H9 (cell line): ENCODE measurements around the gene LYRM7. TPM values are rescaled to one million over a fixed set of nuclear protein-coding genes. Genes with fewer than 3 reads are reported as not detected.

ENCODE experiments used
- DNase-seq: peaks from one replicate; pipeline ENCODE4 v3.0.0-alpha.2; 2017
- H2AFZ ChIP-seq: one replicate; pipeline ENCODE4 v1.6.1; 2013; ENCODE audit warnings: mild to moderate bottlenecking, low read length, control low read depth, moderate library complexity
- H2AK5ac ChIP-seq: 2 replicates; pipeline ENCODE4 v1.6.1; 2013; ENCODE audit warnings: low read length, control low read depth, mixed read lengths; ENCODE audit not compliant: insufficient read length
- H2BK120ac ChIP-seq: one replicate; pipeline ENCODE4 v1.6.1; 2013; ENCODE audit warnings: low read depth, mild to moderate bottlenecking, low read length, control low read depth, inconsistent platforms; ENCODE audit not compliant: poor library complexity, severe bottlenecking
- H2BK12ac ChIP-seq: 2 replicates; pipeline ENCODE4 v1.6.1; 2013; ENCODE audit warnings: low read length, control low read depth, mixed read lengths, low read depth; ENCODE audit not compliant: insufficient read length
- H2BK15ac ChIP-seq: 2 replicates; pipeline ENCODE4 v1.6.1; 2013; ENCODE audit warnings: low read depth, low read length, control low read depth
- H2BK20ac ChIP-seq: one replicate; pipeline ENCODE4 v1.6.1; 2013; ENCODE audit warnings: low read depth, mild to moderate bottlenecking, low read length, control low read depth, inconsistent platforms; ENCODE audit not compliant: poor library complexity, severe bottlenecking
- H2BK5ac ChIP-seq: 2 replicates; pipeline ENCODE4 v1.6.1; 2013; ENCODE audit warnings: low read length, control low read depth, mixed read lengths; ENCODE audit not compliant: insufficient read length
- H3K14ac ChIP-seq: 2 replicates; pipeline ENCODE4 v1.6.1; 2013; ENCODE audit warnings: low read length, control low read depth; ENCODE audit not compliant: insufficient read depth
- H3K18ac ChIP-seq: 2 replicates; pipeline ENCODE4 v1.6.1; 2013; ENCODE audit warnings: low read depth, mild to moderate bottlenecking, mixed read lengths, low read length, control low read depth; ENCODE audit not compliant: insufficient read length
- H3K23ac ChIP-seq: 2 replicates; pipeline ENCODE4 v1.6.1; 2013; ENCODE audit warnings: low read length, control low read depth, mixed read lengths, low read depth; ENCODE audit not compliant: insufficient read length
- H3K23me2 ChIP-seq: 2 replicates; pipeline ENCODE4 v1.6.1; 2013; ENCODE audit warnings: low read depth, mild to moderate bottlenecking, mixed read lengths, low read length, control low read depth; ENCODE audit not compliant: insufficient read length, poor library complexity, severe bottlenecking
- H3K27ac ChIP-seq: 2 replicates; pipeline ENCODE4 v1.5.1; 2013; ENCODE audit warnings: low read length, control low read depth, mixed read lengths, low read depth; ENCODE audit not compliant: insufficient read length
- H3K27me3 ChIP-seq: 2 replicates; pipeline ENCODE4 v1.6.1; 2013; ENCODE audit warnings: low read length, control low read depth, inconsistent platforms; ENCODE audit not compliant: insufficient read depth
- H3K4ac ChIP-seq: 2 replicates; pipeline ENCODE4 v1.6.1; 2013; ENCODE audit warnings: low read depth, mild to moderate bottlenecking, control low read depth, inconsistent platforms, low read length, moderate library complexity
- H3K4me1 ChIP-seq: 2 replicates; pipeline ENCODE4 v1.6.1; 2013; ENCODE audit warnings: low read length, control low read depth, inconsistent platforms; ENCODE audit not compliant: insufficient read depth
- H3K4me2 ChIP-seq: 2 replicates; pipeline ENCODE4 v1.6.1; 2013; ENCODE audit warnings: low read length, control low read depth, mixed read lengths; ENCODE audit not compliant: insufficient read length, insufficient read depth
- H3K56ac ChIP-seq: 2 replicates; pipeline ENCODE4 v1.6.1; 2013; ENCODE audit warnings: low read depth, mild to moderate bottlenecking, mixed read lengths, low read length, control low read depth; ENCODE audit not compliant: insufficient read length
- H3K79me1 ChIP-seq: 2 replicates; pipeline ENCODE4 v1.6.1; 2013; ENCODE audit warnings: low read depth, mild to moderate bottlenecking, moderate library complexity, low read length, control low read depth, inconsistent platforms; ENCODE audit not compliant: insufficient read depth, poor library complexity, severe bottlenecking
- H3K79me2 ChIP-seq: 2 replicates; pipeline ENCODE4 v1.6.1; 2013; ENCODE audit warnings: low read length, control low read depth, inconsistent platforms; ENCODE audit not compliant: insufficient read depth
- H3K9ac ChIP-seq: 2 replicates; pipeline ENCODE4 v1.6.1; 2013; ENCODE audit warnings: low read length, control low read depth, mixed read lengths; ENCODE audit not compliant: insufficient read length; ENCODE audit errors: extremely low read depth
- H3K9me3 ChIP-seq: one replicate; pipeline ENCODE4 v1.6.1; 2013; ENCODE audit warnings: low read depth, low read length, inconsistent platforms; ENCODE audit not compliant: control insufficient read depth
- H3T11ph ChIP-seq: one replicate; pipeline ENCODE4 v1.6.1; 2013; ENCODE audit warnings: mild to moderate bottlenecking, low read length, control low read depth, inconsistent platforms
- H4K20me1 ChIP-seq: one replicate; pipeline ENCODE4 v1.6.1; 2013; ENCODE audit not compliant: control insufficient read depth, insufficient read length, insufficient read depth
- H4K5ac ChIP-seq: 2 replicates; pipeline ENCODE4 v1.6.1; 2013; ENCODE audit warnings: low read depth, mild to moderate bottlenecking, mixed read lengths, low read length, control low read depth; ENCODE audit not compliant: insufficient read length
- H4K8ac ChIP-seq: replicated peaks from 2 replicates; pipeline ENCODE4 v1.6.1; 2013; ENCODE audit warnings: low read length, control low read depth, mixed read lengths, low read depth; ENCODE audit not compliant: insufficient read length
- H4K91ac ChIP-seq: 2 replicates; pipeline ENCODE4 v1.6.1; 2013; ENCODE audit warnings: low read depth, mild to moderate bottlenecking, moderate library complexity, mixed read lengths, low read length, control low read depth; ENCODE audit not compliant: insufficient read length
- H3K27ac Mint-ChIP-seq, 3 experiments: 2 replicates in 2 of 3; 3 replicates in 1 of 3; pipeline ENCODE4 v1.8.0; 2020 to 2021; ENCODE audit warnings: mixed read lengths in 3 of 3, mild to moderate bottlenecking in 1 of 3, moderate library complexity in 1 of 3
- H3K27me3 Mint-ChIP-seq: 2 replicates; pipeline ENCODE4 v1.8.0; 2021; ENCODE audit warnings: low read depth, mild to moderate bottlenecking, moderate library complexity, mixed read lengths
- H3K36me3 Mint-ChIP-seq, 3 experiments: 2 replicates in 2 of 3; 3 replicates in 1 of 3; pipeline ENCODE4 v1.8.0; 2020 to 2021; ENCODE audit warnings: low read depth in 3 of 3, mixed read lengths in 3 of 3; ENCODE audit not compliant: insufficient read depth in 1 of 3
- H3K4me1 Mint-ChIP-seq, 2 experiments: 2 replicates each; pipeline ENCODE4 v1.8.0; 2020; ENCODE audit warnings: mixed read lengths in 2 of 2
- H3K4me3 Mint-ChIP-seq, 2 experiments: 2 replicates in 1 of 2; 3 replicates in 1 of 2; pipeline ENCODE4 v1.8.0; 2020 to 2021; ENCODE audit warnings: mild to moderate bottlenecking in 2 of 2, mixed read lengths in 2 of 2, moderate library complexity in 1 of 2
- H3K9me3 Mint-ChIP-seq, 2 experiments: 2 replicates in 1 of 2; 3 replicates in 1 of 2; pipeline ENCODE4 v1.8.0; 2020; ENCODE audit warnings: mild to moderate bottlenecking in 2 of 2, mixed read lengths in 2 of 2, moderate library complexity in 1 of 2
- CTCF ChIP-seq: fragments of 200-600 bp; sonication (generic); conservative IDR thresholded peaks from 3 replicates; pipeline ENCODE4 v1.8.0; 2021; ENCODE audit warnings: antibody characterized with exemption, mild to moderate bottlenecking
- WGBS: extraction: QIAGEN DNeasy Blood & Tissue Kit; methylation state at CpG from one replicate; pipeline ENCODE4 v1.1.7; 2013; ENCODE audit warnings: missing lambda C conversion rate, low lambda C conversion rate, mixed read lengths; ENCODE audit not compliant: insufficient read length; ENCODE audit errors: extremely low coverage; 5-methylcytosine and 5-hydroxymethylcytosine counted together
- total RNA-seq: library from RNA; stranded (reverse); gene quantifications from 2 replicates; pipeline ENCODE4 v1.2.1, GENCODE V29; 2021

The LYRM7 gene
- total RNA-seq, 1 experiment from 2014 or later = 7.0 TPM

- Histone ChIP-seq H3K9me3 (no peaks in the 10 kb centered on the region), H3K18ac (no peak overlapping the region), H3K4me1 (no peaks in the 10 kb centered on the region; the same call in 1 of the 2 replicates), H4K20me1 (no peaks in the 10 kb centered on the region), H2BK20ac (no peak overlapping the region), H2BK12ac (no peak overlapping the region), H2BK5ac (no peak overlapping the region), H3K79me2 (no peaks in the 10 kb centered on the region), H2AK5ac (no peak overlapping the region), H4K8ac (no peak overlapping the region), H4K5ac (no peak overlapping the region), H3K56ac (no peak overlapping the region), H3K9ac (no peak overlapping the region), H3K23me2 (no peaks in the 10 kb centered on the region), H2AFZ (no peak overlapping the region), H3K4me2 (no peak overlapping the region), H3K79me1 (no peaks in the 10 kb centered on the region), H2BK15ac (no peak overlapping the region), H3K27ac (no peak overlapping the region), H2BK120ac (no peak overlapping the region), H3K14ac (no peak overlapping the region), H3K4ac (no peak overlapping the region), H3T11ph (no peak overlapping the region), H3K23ac (no peak overlapping the region), H4K91ac (no peak overlapping the region), H3K27me3 (no peaks in the 10 kb centered on the region)
- Mint-ChIP-seq H3K36me3 (no peaks in the 10 kb centered on the region), H3K27me3 (no peaks in the 10 kb centered on the region), H3K4me1 (peaks cover 12 to 18% of the 10 kb centered on the region in 2 experiments), H3K9me3 (no peaks in the 10 kb centered on the region), H3K27ac (no peak overlapping the region), H3K4me3 (no peak overlapping the region)
- no CpG with 5 or more reads among the region's 2 CpGs for WGBS
- DNase-seq = no peak
- no peak for TF ChIP-seq CTCF
Measured at GRCh38 chr5:131204964-131205363, 34.2 kb downstream of the LYRM7 start.
